ENCODE measurements around the gene IL17C.

IL17C gene

GRCh38 chr16:88613911-88614817, 24.2 kb upstream of the IL17C start:
- Histone ChIP-seq H3K4me1 (ENCODE audit: control insufficient read depth, low read length) (no peaks in the 10 kb centered on the region), H3K9me2 (replicated peaks; ENCODE audit: control insufficient read depth, low read length) (no peaks in the 10 kb centered on the region), H3K4me2 (ENCODE audit: low read length) (no peak overlapping the region), H3K36me3 (ENCODE audit: control insufficient read depth, low read length) (peaks cover 86% of the 10 kb centered on the region), H3K4me3 (ENCODE audit: low read length) (no peak overlapping the region), H3K27me3 (ENCODE audit: control insufficient read depth, low read length) (no peaks in the 10 kb centered on the region), H3K27ac (ENCODE audit: low read depth, low read length) (no peak overlapping the region), H3F3A (ENCODE audit: control insufficient read depth, insufficient read depth) (no peaks in the 10 kb centered on the region), H4K20me1 (ENCODE audit: control insufficient read depth, insufficient read depth, low read depth, low read length) (no peaks in the 10 kb centered on the region), H3K79me2 (ENCODE audit: control insufficient read depth, low read length) (peaks cover 70% of the 10 kb centered on the region), H3K9me3 (ENCODE audit: control insufficient read depth, insufficient read depth, low read length) (no peaks in the 10 kb centered on the region)
- TF ChIP-seq CTCF (IDR thresholded peaks at IDR 0.05; ENCODE audit: low read depth, low read length, poor library complexity, severe bottlenecking) (no peak), EZH2phosphoT487 (IDR thresholded peaks at IDR 0.05; ENCODE audit: borderline replicate concordance, low read length) (no peak)

DNA sequence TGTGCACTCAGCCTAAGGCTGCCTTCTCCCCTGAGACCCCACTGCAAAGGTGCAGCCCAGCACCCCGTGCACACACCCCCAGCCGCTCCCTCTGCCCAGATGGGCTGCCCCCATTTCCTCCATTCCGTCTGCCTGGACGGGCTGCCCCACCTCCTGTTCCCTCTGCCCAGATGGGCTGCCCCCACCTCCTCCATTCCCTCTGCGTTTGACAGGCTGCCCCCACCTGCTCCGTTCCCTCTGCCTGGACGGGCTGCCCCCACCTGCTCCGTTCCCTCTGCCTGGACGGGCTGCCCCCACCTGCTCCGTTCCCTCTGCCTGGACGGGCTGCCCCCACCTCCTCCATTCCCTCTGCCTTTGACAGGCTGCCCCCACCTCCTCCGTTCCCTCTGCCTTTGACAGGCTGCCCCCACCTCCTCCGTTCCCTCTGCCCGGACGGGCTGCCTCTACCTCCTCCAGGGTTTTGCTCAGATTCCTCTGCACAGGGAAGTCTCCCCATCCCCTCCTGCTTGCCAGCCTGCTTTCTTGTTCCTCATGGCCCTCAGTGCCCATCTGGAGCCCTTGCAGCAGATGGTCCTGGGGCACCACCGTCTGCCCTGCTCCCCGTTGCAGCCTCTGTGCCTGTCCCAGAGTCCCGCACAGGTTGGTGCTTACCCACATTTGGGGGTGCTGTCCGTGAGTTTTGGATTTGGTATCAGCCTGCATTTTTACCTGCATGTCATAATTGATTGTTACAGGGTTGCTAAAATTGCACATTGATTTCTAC, 23.4 kb upstream of the IL17C start:
- Histone ChIP-seq H3K4me2 (ENCODE audit: low read length) (no peak overlapping the region), H3K9me2 (replicated peaks; ENCODE audit: control insufficient read depth, low read length) (no peaks in the 10 kb centered on the region), H3K9me3 (ENCODE audit: control insufficient read depth, insufficient read depth, low read length) (no peaks in the 10 kb centered on the region), H3F3A (ENCODE audit: control insufficient read depth, insufficient read depth) (no peaks in the 10 kb centered on the region), H4K20me1 (ENCODE audit: control insufficient read depth, insufficient read depth, low read depth, low read length) (no peaks in the 10 kb centered on the region), H3K4me3 (ENCODE audit: low read length) (no peak overlapping the region), H3K79me2 (ENCODE audit: control insufficient read depth, low read length) (peaks cover 79% of the 10 kb centered on the region), H3K27ac (ENCODE audit: low read depth, low read length) (no peak overlapping the region), H3K27me3 (ENCODE audit: control insufficient read depth, low read length) (no peaks in the 10 kb centered on the region), H3K36me3 (ENCODE audit: control insufficient read depth, low read length) (peaks cover 85% of the 10 kb centered on the region), H3K4me1 (ENCODE audit: control insufficient read depth, low read length) (no peaks in the 10 kb centered on the region)
- TF ChIP-seq CTCF (IDR thresholded peaks at IDR 0.05; ENCODE audit: low read depth, low read length, poor library complexity, severe bottlenecking) (no peak), EZH2phosphoT487 (IDR thresholded peaks at IDR 0.05; ENCODE audit: borderline replicate concordance, low read length) (no peak)

- Histone ChIP-seq H3K4me3 (ENCODE audit: low read length) (no peak overlapping the region), H3K79me2 (ENCODE audit: control insufficient read depth, low read length) (peaks cover 74% of the 10 kb centered on the region), H4K20me1 (ENCODE audit: control insufficient read depth, insufficient read depth, low read depth, low read length) (no peaks in the 10 kb centered on the region), H3K9me2 (replicated peaks; ENCODE audit: control insufficient read depth, low read length) (no peaks in the 10 kb centered on the region), H3F3A (ENCODE audit: control insufficient read depth, insufficient read depth) (no peaks in the 10 kb centered on the region), H3K27ac (ENCODE audit: low read depth, low read length) (no peak overlapping the region), H3K27me3 (ENCODE audit: control insufficient read depth, low read length) (no peaks in the 10 kb centered on the region), H3K4me1 (ENCODE audit: control insufficient read depth, low read length) (no peaks in the 10 kb centered on the region), H3K36me3 (ENCODE audit: control insufficient read depth, low read length) (peaks cover 75% of the 10 kb centered on the region), H3K4me2 (ENCODE audit: low read length) (no peak overlapping the region), H3K9me3 (ENCODE audit: control insufficient read depth, insufficient read depth, low read length) (no peaks in the 10 kb centered on the region)
- no peak for TF ChIP-seq CTCF (IDR thresholded peaks at IDR 0.05; ENCODE audit: low read depth, low read length, poor library complexity, severe bottlenecking)
- TF ChIP-seq EZH2phosphoT487 (IDR thresholded peaks at IDR 0.05; ENCODE audit: borderline replicate concordance, low read length): no peak
Observed at GRCh38 chr16:88616320-88616719, 22.1 kb upstream of the IL17C start.

All from DOHH2 (cell line).